ENCODE measurements around the gene FFAR3. TPM values are rescaled to one million over a fixed set of nuclear protein-coding genes. Genes with fewer than 3 reads are reported as not detected.

The FFAR3 gene
- total and polyA plus RNA-seq, 2 of the 13 experiments (the other 11 are each of a cell fraction or from before 2014, with no cell fraction given) = not detected

- TF ChIP-seq XRCC5 (optimal IDR thresholded peaks at IDR 0.05; ENCODE audit: low read length) (no peak), ATF2 (CRISPR knock-in tag; IDR thresholded peaks at IDR 0.05) (peak; percentile 40; the same call in 1 of the 2 replicates), YEATS2 (CRISPR knock-in tag; IDR thresholded peaks at IDR 0.05; ENCODE audit: borderline replicate concordance) (no peak), GTF3A (CRISPR knock-in tag; conservative IDR thresholded peaks at IDR 0.05) (no peak), ZNF558 (CRISPR knock-in tag; IDR thresholded peaks at IDR 0.05; ENCODE audit: borderline replicate concordance) (no peak)
Measured at GRCh38 chr19:35380450-35381124, 22.3 kb downstream of the FFAR3 start (continued).

- no peaks in the 10 kb centered on the region for H3K36me3 ChIP-seq (replicated peaks in 1 of 2; ENCODE audit: control insufficient read depth in 1 of 2, insufficient read depth in 2 of 2, low read length in 2 of 2)
- H2AFZ ChIP-seq (ENCODE audit: low read length) = no peak overlapping the region
- in situ Hi-C loops (cut with HindIII; ENCODE audit: extremely low pct_ligation_motif_present, low pct_unique_long_range_greater_than_20kb) (no loop called here), intact Hi-C loops (cut with micrococcal nuclease; ENCODE audit: unreplicated experiment) (no loop called here)
- H4K20me1 ChIP-seq (ENCODE audit: insufficient read depth, low read length) = no peaks in the 10 kb centered on the region
- H3K4me1 ChIP-seq (ENCODE audit: insufficient read depth, low read length) = peaks cover 48% of the 10 kb centered on the region
- FAIRE-seq = no peak
- H3K9me3 ChIP-seq (ENCODE audit: low read length) = peaks cover 16% of the 10 kb centered on the region
- H3K27ac ChIP-seq (ENCODE audit: extremely low read length, insufficient read depth, low read length) = peak overlapping the region; percentile 65
- BruUV-seq (replicated peaks) = no TSS peak
- no peak overlapping the region for H3K9ac ChIP-seq (ENCODE audit: insufficient read depth, low read depth, low read length)
- 54% methylated on average over 3 of the region's 3 CpGs for WGBS (ENCODE audit: low lambda C conversion rate)
- TF ChIP-seq FUBP1 (CRISPR knock-in tag; IDR thresholded peaks at IDR 0.05; ENCODE audit: borderline replicate concordance) = no peak
- peak; percentile 77 for TF ChIP-seq ZNF24 (IDR thresholded peaks at IDR 0.05)
- H3K4me3 ChIP-seq (replicated peaks in 1 of 3; ENCODE audit: insufficient read depth in 1 of 3, low read depth in 2 of 3, low read length in 3 of 3) = no peak overlapping the region
- ChIA-PET POLR2A (no interaction called here), CTCF (ENCODE audit: low intra/inter-chr PET ratio, low total read pairs) (no interaction called here)
- no peak for DNase-seq (ENCODE audit: low spot score)
- no peak overlapping the region; the same call in 1 of the 2 replicates for H3K4me2 ChIP-seq (ENCODE audit: low read depth, low read length)
- no peaks in the 10 kb centered on the region for H3K79me2 ChIP-seq (ENCODE audit: insufficient read depth, low read length)
- no peak for ATAC-seq
- H3K27me3 ChIP-seq (ENCODE audit: control insufficient read depth in 1 of 2, insufficient read depth in 2 of 2, low read length in 2 of 2) = no peaks in the 10 kb centered on the region
Measured at GRCh38 chr19:35381318-35381717, 23.1 kb downstream of the FFAR3 start.
